ENCODE measurements around the gene MUC22. TPM values are rescaled to one million over a fixed set of nuclear protein-coding genes. Genes with fewer than 3 reads are reported as not detected.
A peak's percentile ranks its signal among the peaks of the same experiment; 100 is the strongest.
"Not testable (repeated sequence)": the region's sequence is repeated elsewhere in the genome, so short reads cannot be mapped to it uniquely, and the experiment has no call there.

The MUC22 gene
- total RNA-seq, 1 experiment from 2014 or later, result not detected

- H4K20me1 ChIP-seq (ENCODE audit: low read length), result no peaks in the 10 kb centered on the region
- no peaks in the 10 kb centered on the region for H3K36me3 ChIP-seq (ENCODE audit: low read depth, low read length)
- H2AFZ ChIP-seq (ENCODE audit: low read length), result no peak overlapping the region
- intact Hi-C loops (cut with micrococcal nuclease), result no loop called here
- H3K27ac ChIP-seq (ENCODE audit: low read length), result peak overlapping the region; percentile 58
- TF ChIP-seq, protein P1, sequence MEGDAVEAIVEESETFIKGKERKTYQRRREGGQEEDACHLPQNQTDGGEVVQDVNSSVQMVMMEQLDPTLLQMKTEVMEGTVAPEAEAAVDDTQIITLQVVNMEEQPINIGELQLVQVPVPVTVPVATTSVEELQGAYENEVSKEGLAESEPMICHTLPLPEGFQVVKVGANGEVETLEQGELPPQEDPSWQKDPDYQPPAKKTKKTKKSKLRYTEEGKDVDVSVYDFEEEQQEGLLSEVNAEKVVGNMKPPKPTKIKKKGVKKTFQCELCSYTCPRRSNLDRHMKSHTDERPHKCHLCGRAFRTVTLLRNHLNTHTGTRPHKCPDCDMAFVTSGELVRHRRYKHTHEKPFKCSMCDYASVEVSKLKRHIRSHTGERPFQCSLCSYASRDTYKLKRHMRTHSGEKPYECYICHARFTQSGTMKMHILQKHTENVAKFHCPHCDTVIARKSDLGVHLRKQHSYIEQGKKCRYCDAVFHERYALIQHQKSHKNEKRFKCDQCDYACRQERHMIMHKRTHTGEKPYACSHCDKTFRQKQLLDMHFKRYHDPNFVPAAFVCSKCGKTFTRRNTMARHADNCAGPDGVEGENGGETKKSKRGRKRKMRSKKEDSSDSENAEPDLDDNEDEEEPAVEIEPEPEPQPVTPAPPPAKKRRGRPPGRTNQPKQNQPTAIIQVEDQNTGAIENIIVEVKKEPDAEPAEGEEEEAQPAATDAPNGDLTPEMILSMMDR (conservative IDR thresholded peaks at IDR 0.05; ENCODE audit: low read depth, low read length), result no peak
- no peak for TF ChIP-seq EZH2phosphoT487 (IDR thresholded peaks at IDR 0.05; ENCODE audit: borderline replicate concordance, low read length)
- no peak for TF ChIP-seq EZH2 (IDR thresholded peaks at IDR 0.05; ENCODE audit: low read length, unreplicated experiment)
- ATAC-seq (peak; percentile 92), DNase-seq (peak; percentile 87)
- H3K9ac ChIP-seq (ENCODE audit: low read length), result no peak overlapping the region
- no peaks in the 10 kb centered on the region for H3K9me3 ChIP-seq (ENCODE audit: low read length)
- H3K79me2 ChIP-seq (ENCODE audit: low read length), result no peaks in the 10 kb centered on the region
- no peaks in the 10 kb centered on the region for H3K27me3 ChIP-seq (ENCODE audit: low read length)
- ChIA-PET POLR2A (ENCODE audit: unreplicated experiment) (no interaction called here), CTCF (interaction anchor here (0.7 kb wide), 1 partner anchor 58 kb away, joined by 3 read pairs; no protein-coding TSS in a partner anchor)
- BruUV-seq (replicated peaks), result no TSS peak
- peak overlapping the region; percentile 9 for H3K4me2 ChIP-seq (ENCODE audit: low read length)
- no peak overlapping the region for H3K4me3 ChIP-seq (ENCODE audit: low read length)
- H3K9me2 ChIP-seq (replicated peaks; ENCODE audit: low read length), result no peaks in the 10 kb centered on the region
- no peaks in the 10 kb centered on the region for H3F3A ChIP-seq (ENCODE audit: low read length, unreplicated experiment)
- peaks cover 19% of the 10 kb centered on the region for H3K4me1 ChIP-seq (ENCODE audit: insufficient read depth, low read length)
Measured at GRCh38 chr6:30998785-30999184, 11.5 kb upstream of the MUC22 start.

GRCh38 chr6:31000067-31000860, 10.0 kb upstream of the MUC22 start:
- peaks cover 31% of the 10 kb centered on the region for H3K4me1 ChIP-seq (ENCODE audit: insufficient read depth, low read length)
- BruUV-seq (replicated peaks); H4K20me1 ChIP-seq (ENCODE audit: low read length); H3K9me3 ChIP-seq (ENCODE audit: low read length); H3K4me2 ChIP-seq (ENCODE audit: low read length); H3K36me3 ChIP-seq (ENCODE audit: low read depth, low read length); H3K79me2 ChIP-seq (ENCODE audit: low read length); H3K9me2 ChIP-seq (replicated peaks; ENCODE audit: low read length); intact Hi-C loops (cut with micrococcal nuclease); DNase-seq; H3F3A ChIP-seq (ENCODE audit: low read length, unreplicated experiment); POLR2A ChIA-PET (ENCODE audit: unreplicated experiment); H3K9ac ChIP-seq (ENCODE audit: low read length); ATAC-seq; H2AFZ ChIP-seq (ENCODE audit: low read length); H3K27me3 ChIP-seq (ENCODE audit: low read length); H3K4me3 ChIP-seq (ENCODE audit: low read length); H3K27ac ChIP-seq (ENCODE audit: low read length); CTCF ChIA-PET: not testable (repeated sequence)

DNA sequence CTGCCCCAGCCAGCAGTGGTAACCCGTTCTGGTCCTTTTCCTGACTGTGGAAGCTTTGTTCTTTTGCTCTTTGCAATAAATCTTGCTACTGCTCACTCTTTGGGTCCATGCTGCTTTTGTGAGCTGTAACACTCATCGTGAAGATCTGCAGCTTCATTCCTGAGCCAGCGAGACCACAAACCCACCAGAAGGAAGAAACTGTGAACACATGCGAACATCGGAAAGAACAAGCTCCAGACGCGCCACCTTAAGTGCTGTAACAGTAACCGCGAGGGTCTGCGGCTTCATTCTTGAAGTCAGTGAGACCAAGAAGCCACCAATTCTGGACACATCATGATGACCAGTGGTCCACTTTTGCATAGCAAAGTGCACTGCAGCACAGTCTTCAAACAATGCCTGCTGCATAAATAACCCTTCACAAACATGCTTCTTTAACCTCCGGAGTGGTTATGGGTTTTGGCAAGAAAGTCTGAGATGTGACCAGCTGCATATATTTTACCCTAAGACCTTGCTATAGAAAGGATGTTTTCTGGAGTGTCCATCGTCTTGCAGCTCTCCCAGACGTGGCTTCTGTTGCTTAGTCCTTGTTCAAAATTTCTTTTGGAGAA, 8.9 kb upstream of the MUC22 start:
- no peak overlapping the region for H3K4me2 ChIP-seq (ENCODE audit: low read length)
- H3K9me2 ChIP-seq (replicated peaks; ENCODE audit: low read length), result no peaks in the 10 kb centered on the region
- TF ChIP-seq, protein P1 (conservative IDR thresholded peaks at IDR 0.05; ENCODE audit: low read depth, low read length), result no peak
- TF ChIP-seq EZH2 (IDR thresholded peaks at IDR 0.05; ENCODE audit: low read length, unreplicated experiment) (no peak), EZH2phosphoT487 (IDR thresholded peaks at IDR 0.05; ENCODE audit: borderline replicate concordance, low read length) (no peak)
- H3F3A ChIP-seq (ENCODE audit: low read length, unreplicated experiment), result no peaks in the 10 kb centered on the region
- peaks cover 31% of the 10 kb centered on the region for H3K4me1 ChIP-seq (ENCODE audit: insufficient read depth, low read length)
- intact Hi-C loops (cut with micrococcal nuclease), result no loop called here
- no peaks in the 10 kb centered on the region for H3K27me3 ChIP-seq (ENCODE audit: low read length)
- H3K4me3 ChIP-seq (ENCODE audit: low read length), result no peak overlapping the region
- no peak overlapping the region for H3K27ac ChIP-seq (ENCODE audit: low read length)
- no TSS peak for BruUV-seq (replicated peaks)
- H3K79me2 ChIP-seq (ENCODE audit: low read length), result no peaks in the 10 kb centered on the region
- H4K20me1 ChIP-seq (ENCODE audit: low read length), result no peaks in the 10 kb centered on the region
- POLR2A ChIA-PET (ENCODE audit: unreplicated experiment), result no interaction called here
- H3K9me3 ChIP-seq (ENCODE audit: low read length), result no peaks in the 10 kb centered on the region
- H3K9ac ChIP-seq (ENCODE audit: low read length), result no peak overlapping the region
- CTCF ChIA-PET, result no interaction called here
- no peak for DNase-seq
- no peaks in the 10 kb centered on the region for H3K36me3 ChIP-seq (ENCODE audit: low read depth, low read length)
- no peak for ATAC-seq
- no peak overlapping the region for H2AFZ ChIP-seq (ENCODE audit: low read length)
